Spleen (tissue), 7 donors: ENCODE results near the gene TRAF4.
A peak's percentile ranks its signal among the peaks of the same experiment; 100 is the strongest.

Experiments
- CTCF ChIP-seq, 11 experiments: fragments of 200-600 bp in 7 of 11; fragments of 450-650 bp in 4 of 11; sonication (generic) in 4 of 11; IDR thresholded peaks in 8 of 11; conservative IDR thresholded peaks in 3 of 11; 1 replicate in 7 of 11; 2 replicates in 4 of 11; pipeline versions ENCODE4 v1.4.0 to v1.8.0; 2016 to 2021; ENCODE audit warnings: antibody characterized with exemption in 11 of 11, inconsistent platforms in 4 of 11, mild to moderate bottlenecking in 1 of 11
- POLR2A ChIP-seq, 3 donors: fragments of 450-650 bp; IDR thresholded peaks; one replicate each; pipeline ENCODE4 v1.5.1; 2017; ENCODE audit warnings: antibody characterized with exemption in 3 of 3, mild to moderate bottlenecking in 1 of 3
- POLR2AphosphoS5 ChIP-seq, 3 donors: sonication (generic); formaldehyde crosslinking; IDR thresholded peaks; one replicate each; pipeline ENCODE4 v1.5.1; 2017; ENCODE audit warnings: antibody characterized with exemption in 3 of 3
- donor health status: DM: no; HTN: no; CAD: no; lungs with moderate emphysema.
- donor health status: DM: no; HTN: no; CAD: no.
- donor health status: DM: no; HTN: no; CAD: no.

GRCh38 chr17:28738680-28739384 lies 5.0 kb upstream of the TRAF4 start:
- TF ChIP-seq CTCF (IDR thresholded peaks at IDR 0.05 in 8 of 11, conservative IDR thresholded peaks at IDR 0.05 in 3 of 11), result no peak
- no peak for TF ChIP-seq POLR2A (IDR thresholded peaks at IDR 0.05)
- peak; percentile 5 to 76 (median 54) for TF ChIP-seq POLR2AphosphoS5 (IDR thresholded peaks at IDR 0.05)
